OCI-LY3 (cell line): ENCODE data around the gene GPHN.

Experiments
- H2AFZ ChIP-seq: fragments of 200-600, 300-600 bp; shearing (Covaris generic); 2 replicates; pipeline ENCODE4 v1.6.0; 2014; ENCODE audit warnings: antibody characterized with exemption, low read depth, low read length
- H3K27ac ChIP-seq: fragments of 200-600, 300-600 bp; sonication (generic); 2 replicates; pipeline ENCODE4 v1.5.1; 2014; ENCODE audit warnings: mild to moderate bottlenecking, low read length, moderate library complexity, mixed read lengths
- H3K27me3 ChIP-seq: fragments of 200-600, 300-600 bp; sonication (generic); 2 replicates; pipeline ENCODE4 v1.6.1; 2014; ENCODE audit warnings: low read depth, low read length, mixed read lengths
- H3K36me3 ChIP-seq: fragments of 200-600, 300-600 bp; sonication (generic); replicated peaks from 2 replicates; pipeline ENCODE3; 2014; ENCODE audit warnings: low read depth, low read length, mixed read lengths
- H3K4me1 ChIP-seq: fragments of 300-600, 200-600 bp; sonication (generic); 2 replicates; pipeline ENCODE4 v1.6.1; 2014; ENCODE audit warnings: low read length, mixed read lengths
- H3K4me2 ChIP-seq: fragments of 200-600, 300-600 bp; sonication (generic); 2 replicates; pipeline ENCODE4 v1.6.1; 2014; ENCODE audit warnings: low read length, mixed read lengths
- H3K4me3 ChIP-seq: fragments of 300-600, 200-600 bp; sonication (generic); 2 replicates; pipeline ENCODE4 v1.5.1; 2014; ENCODE audit warnings: antibody characterized with exemption, mild to moderate bottlenecking, low read length, moderate library complexity
- H3K79me2 ChIP-seq: fragments of 300-600, 200-600 bp; shearing (Covaris generic); 2 replicates; pipeline ENCODE4 v1.6.1; 2014; ENCODE audit warnings: mild to moderate bottlenecking, low read length, mixed read lengths
- H3K9ac ChIP-seq: fragments of 300-600, 200-600 bp; shearing (Covaris generic); 2 replicates; pipeline ENCODE4 v1.6.0; 2014; ENCODE audit warnings: mild to moderate bottlenecking, low read length, moderate library complexity
- H3K9me3 ChIP-seq: fragments of 200-600, 300-600 bp; shearing (Covaris generic); 2 replicates; pipeline ENCODE4 v1.6.1; 2014; ENCODE audit warnings: low read length, mixed read lengths; ENCODE audit not compliant: insufficient read depth
- H4K20me1 ChIP-seq: fragments of 200-600, 300-600 bp; sonication (generic); 2 replicates; pipeline ENCODE4 v1.6.1; 2016; ENCODE audit warnings: low read length, mixed read lengths; ENCODE audit not compliant: insufficient read depth
- EZH2phosphoT487 ChIP-seq: fragments of 200-600 bp; shearing (Covaris generic); IDR thresholded peaks from 2 replicates; pipeline ENCODE4 v1.6.1; 2018; ENCODE audit warnings: antibody characterized with exemption, mixed run types, low read depth
- TF ChIP-seq, protein P1 (sequence below): fragments of 200-600, 300-600 bp; sonication (generic); IDR thresholded peaks from 2 replicates; pipeline ENCODE4 v1.5.1; 2014; ENCODE audit warnings: antibody characterized with exemption, low read length, low read depth

GPHN gene

DNA sequence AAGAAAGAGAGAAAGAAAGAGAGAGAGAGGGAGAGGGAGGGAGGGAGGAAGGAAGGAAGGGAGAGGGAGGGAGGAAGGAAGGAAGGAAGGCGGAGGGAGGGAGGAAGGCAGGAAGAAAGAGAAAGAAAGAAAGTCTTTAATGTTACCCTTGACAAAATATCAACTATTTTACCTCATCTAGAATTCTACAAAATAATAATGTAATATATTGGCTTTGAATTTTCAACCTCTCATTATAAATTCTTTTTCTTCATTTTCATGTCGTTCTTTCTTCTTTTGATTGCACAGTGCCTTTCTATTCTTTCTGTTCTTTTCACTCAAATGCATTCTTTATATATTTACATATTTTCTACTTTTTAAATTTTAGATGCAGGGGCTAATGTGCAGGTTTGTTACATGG is 621.8 kb downstream of the GPHN start:
- Histone ChIP-seq H2AFZ (no peak overlapping the region), H3K4me3 (no peak overlapping the region), H3K4me2 (no peak overlapping the region), H3K79me2 (no peaks in the 10 kb centered on the region), H4K20me1 (no peaks in the 10 kb centered on the region), H3K27ac (no peak overlapping the region), H3K27me3 (no peaks in the 10 kb centered on the region), H3K9ac (no peak overlapping the region), H3K36me3 (no peaks in the 10 kb centered on the region), H3K9me3 (no peaks in the 10 kb centered on the region), H3K4me1 (no peaks in the 10 kb centered on the region)
- TF ChIP-seq, protein P1, sequence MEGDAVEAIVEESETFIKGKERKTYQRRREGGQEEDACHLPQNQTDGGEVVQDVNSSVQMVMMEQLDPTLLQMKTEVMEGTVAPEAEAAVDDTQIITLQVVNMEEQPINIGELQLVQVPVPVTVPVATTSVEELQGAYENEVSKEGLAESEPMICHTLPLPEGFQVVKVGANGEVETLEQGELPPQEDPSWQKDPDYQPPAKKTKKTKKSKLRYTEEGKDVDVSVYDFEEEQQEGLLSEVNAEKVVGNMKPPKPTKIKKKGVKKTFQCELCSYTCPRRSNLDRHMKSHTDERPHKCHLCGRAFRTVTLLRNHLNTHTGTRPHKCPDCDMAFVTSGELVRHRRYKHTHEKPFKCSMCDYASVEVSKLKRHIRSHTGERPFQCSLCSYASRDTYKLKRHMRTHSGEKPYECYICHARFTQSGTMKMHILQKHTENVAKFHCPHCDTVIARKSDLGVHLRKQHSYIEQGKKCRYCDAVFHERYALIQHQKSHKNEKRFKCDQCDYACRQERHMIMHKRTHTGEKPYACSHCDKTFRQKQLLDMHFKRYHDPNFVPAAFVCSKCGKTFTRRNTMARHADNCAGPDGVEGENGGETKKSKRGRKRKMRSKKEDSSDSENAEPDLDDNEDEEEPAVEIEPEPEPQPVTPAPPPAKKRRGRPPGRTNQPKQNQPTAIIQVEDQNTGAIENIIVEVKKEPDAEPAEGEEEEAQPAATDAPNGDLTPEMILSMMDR: no peak

DNA sequence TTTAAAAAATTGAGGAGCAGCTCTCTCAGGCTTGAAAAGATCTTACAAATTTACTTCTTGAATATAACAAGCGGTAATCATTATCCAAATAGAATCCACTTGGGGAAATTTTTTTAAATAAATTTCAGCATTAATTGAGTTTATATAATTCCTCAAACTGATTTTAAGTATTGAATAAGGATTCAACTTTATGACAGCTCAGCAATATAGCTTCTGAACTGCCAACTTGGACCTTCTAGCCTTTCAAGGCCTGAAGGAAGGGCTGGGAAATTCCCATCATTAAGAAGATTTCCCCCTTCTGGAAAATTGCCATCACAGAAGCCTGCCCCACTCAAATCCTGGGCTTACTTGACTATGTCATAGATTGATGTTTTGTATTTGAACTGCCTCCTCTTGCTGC is 623.7 kb downstream of the GPHN start:
- no peaks in the 10 kb centered on the region for H3K9me3 ChIP-seq
- H3K27me3 ChIP-seq: no peaks in the 10 kb centered on the region
- no peaks in the 10 kb centered on the region for H3K79me2 ChIP-seq
- no peaks in the 10 kb centered on the region for H4K20me1 ChIP-seq
- H3K27ac ChIP-seq: no peak overlapping the region
- H3K4me3 ChIP-seq: no peak overlapping the region
- H3K36me3 ChIP-seq: no peaks in the 10 kb centered on the region
- no peak overlapping the region for H3K9ac ChIP-seq
- peaks cover 9% of the 10 kb centered on the region for H3K4me1 ChIP-seq
- H3K4me2 ChIP-seq: no peak overlapping the region
- no peak overlapping the region for H2AFZ ChIP-seq
- TF ChIP-seq, protein P1: no peak
- no peak for TF ChIP-seq EZH2phosphoT487

DNA sequence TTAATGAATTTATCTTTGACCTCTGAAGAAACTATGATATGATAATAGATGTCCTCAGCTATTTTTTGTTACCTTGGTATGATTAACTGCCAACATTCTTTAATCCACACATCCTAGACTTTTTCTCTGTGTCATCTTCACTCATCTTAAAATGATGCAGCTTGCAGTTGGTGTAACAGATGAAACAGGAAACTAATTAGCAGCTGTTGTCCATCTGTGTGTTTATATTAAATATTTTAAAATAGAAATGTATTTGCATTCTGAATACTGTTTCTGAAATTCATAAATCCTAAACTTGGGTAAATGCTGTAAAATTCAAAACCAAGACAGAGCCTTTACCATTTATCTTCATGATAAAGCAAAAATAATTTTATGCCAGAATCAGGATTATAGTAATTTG is 625.2 kb downstream of the GPHN start:
- H3K9me3 ChIP-seq: no peaks in the 10 kb centered on the region
- no peak for TF ChIP-seq EZH2phosphoT487
- TF ChIP-seq, protein P1: no peak
- H3K9ac ChIP-seq: no peak overlapping the region

DNA sequence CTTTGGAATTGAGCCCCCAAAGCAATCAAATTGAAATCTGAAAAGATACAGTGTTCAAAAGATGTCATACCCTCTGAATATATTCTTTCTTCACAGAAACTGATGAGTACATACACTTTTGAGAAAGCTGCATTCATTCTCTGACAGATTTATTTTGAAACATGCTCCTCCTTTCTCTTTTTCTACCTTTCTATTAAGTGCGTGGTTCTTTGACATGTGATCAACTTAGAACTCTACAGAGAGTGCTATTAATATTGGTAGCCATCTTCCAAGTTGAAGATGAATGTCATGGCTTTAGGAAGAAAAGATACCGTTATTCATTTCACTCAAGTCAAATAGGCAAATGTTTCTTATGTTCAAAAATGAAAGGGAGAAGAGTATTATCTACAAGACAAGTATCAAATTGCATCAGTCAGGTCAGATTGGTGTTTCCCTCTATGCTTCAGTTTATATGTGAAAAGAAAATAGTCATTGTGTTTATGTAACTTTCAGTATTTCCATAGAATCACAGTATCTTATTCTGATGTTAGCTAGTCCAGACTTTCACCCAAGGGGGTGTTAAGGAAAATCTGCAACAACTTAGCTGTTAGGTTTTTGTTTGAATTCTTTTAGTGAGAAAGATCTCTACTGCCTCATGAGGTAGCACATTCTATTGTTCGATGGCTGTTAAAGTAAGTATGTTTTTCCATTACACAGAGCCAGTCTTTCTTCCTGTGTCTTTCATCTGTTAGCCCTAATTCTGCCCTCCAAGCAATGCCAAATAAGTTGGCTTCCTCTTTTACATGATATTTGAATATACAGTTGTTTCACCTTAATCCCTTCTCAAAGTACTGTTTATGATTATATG is 625.9 kb downstream of the GPHN start:
- TF ChIP-seq, protein P1: no peak
- TF ChIP-seq EZH2phosphoT487: no peak
- H3K27ac ChIP-seq: no peak overlapping the region
- H3K9ac ChIP-seq: no peak overlapping the region
- no peaks in the 10 kb centered on the region for H3K79me2 ChIP-seq
- no peaks in the 10 kb centered on the region for H4K20me1 ChIP-seq
- no peak overlapping the region for H3K4me2 ChIP-seq
- H3K36me3 ChIP-seq: no peaks in the 10 kb centered on the region
- no peak overlapping the region for H2AFZ ChIP-seq
- H3K27me3 ChIP-seq: no peaks in the 10 kb centered on the region
- H3K4me3 ChIP-seq: no peak overlapping the region
- peaks cover 9% of the 10 kb centered on the region for H3K4me1 ChIP-seq
- H3K9me3 ChIP-seq: no peaks in the 10 kb centered on the region

More for the DNA sequence above, 625.2 kb downstream of the GPHN start:
- no peaks in the 10 kb centered on the region for H4K20me1 ChIP-seq
- peaks cover 9% of the 10 kb centered on the region for H3K4me1 ChIP-seq
- no peak overlapping the region for H2AFZ ChIP-seq
- H3K36me3 ChIP-seq: no peaks in the 10 kb centered on the region
- no peaks in the 10 kb centered on the region for H3K79me2 ChIP-seq
- no peak overlapping the region for H3K4me3 ChIP-seq
- H3K4me2 ChIP-seq: no peak overlapping the region
- no peak overlapping the region for H3K27ac ChIP-seq
- no peaks in the 10 kb centered on the region for H3K27me3 ChIP-seq
